Loucy (cell line): ENCODE data around the gene RCL1.
A peak's percentile ranks its signal among the peaks of the same experiment; 100 is the strongest.
"Not testable (repeated sequence)": the region's sequence is repeated elsewhere in the genome, so short reads cannot be mapped to it uniquely, and the experiment has no call there.

Experiments
- H2AFZ ChIP-seq: fragments of 200-600 bp; sonication (generic); 2 replicates; pipeline ENCODE4 v1.6.0; 2016; ENCODE audit warnings: antibody characterized with exemption, mild to moderate bottlenecking, low read length, moderate library complexity
- H3F3A ChIP-seq: fragments of 200-600 bp; 2 replicates; pipeline ENCODE4 v1.6.0; 2016; ENCODE audit warnings: antibody characterized with exemption, low read depth, mild to moderate bottlenecking
- H3K27me3 ChIP-seq: fragments of 200-600 bp; sonication (generic); 2 replicates; pipeline ENCODE4 v1.6.1; 2014; ENCODE audit warnings: low read length, mild to moderate bottlenecking; ENCODE audit not compliant: insufficient read depth, poor library complexity, severe bottlenecking
- H3K36me3 ChIP-seq: fragments of 200-600 bp; sonication (generic); 2 replicates; pipeline ENCODE4 v1.6.1; 2016; ENCODE audit warnings: low read length; ENCODE audit not compliant: insufficient read depth
- H3K4me1 ChIP-seq: fragments of 200-600 bp; sonication (generic); 2 replicates; pipeline ENCODE4 v1.5.1; 2014; ENCODE audit warnings: low read length, mild to moderate bottlenecking; ENCODE audit not compliant: insufficient read depth, poor library complexity, severe bottlenecking
- H3K4me2 ChIP-seq: fragments of 200-600 bp; sonication (generic); 2 replicates; pipeline ENCODE4 v1.6.0; 2014; ENCODE audit warnings: antibody characterized with exemption, low read length, low read depth, mild to moderate bottlenecking; ENCODE audit not compliant: poor library complexity, severe bottlenecking
- H3K4me3 ChIP-seq: fragments of 200-600 bp; sonication (generic); 2 replicates; pipeline ENCODE4 v1.5.1; 2014; ENCODE audit warnings: low read length, mild to moderate bottlenecking, mixed read lengths; ENCODE audit not compliant: poor library complexity, severe bottlenecking
- H3K79me2 ChIP-seq: fragments of 200-600 bp; sonication (generic); 2 replicates; pipeline ENCODE4 v1.6.1; 2014; ENCODE audit warnings: low read length; ENCODE audit not compliant: insufficient read depth
- H3K9ac ChIP-seq: fragments of 200-600 bp; sonication (generic); 2 replicates; pipeline ENCODE4 v1.6.0; 2014; ENCODE audit warnings: mild to moderate bottlenecking, low read depth, low read length, moderate library complexity; ENCODE audit not compliant: poor library complexity, severe bottlenecking
- H3K9me2 ChIP-seq: fragments of 200-600 bp; sonication (generic); replicated peaks from 2 replicates; pipeline ENCODE4 v1.6.1; 2016; ENCODE audit warnings: low read depth, low read length, mixed read lengths
- H3K9me3 ChIP-seq: fragments of 200-600 bp; sonication (generic); 2 replicates; pipeline ENCODE4 v1.6.1; 2014; ENCODE audit warnings: mild to moderate bottlenecking, antibody characterized with exemption, low read length, low read depth; ENCODE audit not compliant: insufficient read depth
- H4K20me1 ChIP-seq: fragments of 200-600 bp; sonication (generic); 2 replicates; pipeline ENCODE4 v1.6.0; 2014; ENCODE audit warnings: antibody characterized with exemption, low read length, mild to moderate bottlenecking; ENCODE audit not compliant: insufficient read depth, poor library complexity, severe bottlenecking
- CTCF ChIP-seq: fragments of 200-600 bp; sonication (generic); conservative IDR thresholded peaks from 2 replicates; pipeline ENCODE4 v1.5.1; 2014; ENCODE audit warnings: mild to moderate bottlenecking, antibody characterized with exemption, low read length
- EZH2phosphoT487 ChIP-seq: fragments of 200-600 bp; IDR thresholded peaks from 2 replicates; pipeline ENCODE4 v1.6.1; 2018; ENCODE audit warnings: antibody characterized with exemption, mild to moderate bottlenecking, moderate library complexity, borderline replicate concordance

Gene RCL1

GRCh38 chr9:4792054-4792571 is 631 bp upstream of the RCL1 start:
- peak overlapping the region; percentile 51 for H3K9ac ChIP-seq
- H3K9me3 ChIP-seq, result no peaks in the 10 kb centered on the region
- peak overlapping the region; percentile 82 for H3K4me2 ChIP-seq
- peak overlapping the region; percentile 97 for H2AFZ ChIP-seq
- TF ChIP-seq EZH2phosphoT487 (no peak), CTCF (no peak)
- H3K79me2 ChIP-seq, result peaks cover 38% of the 10 kb centered on the region
- no peaks in the 10 kb centered on the region for H3F3A ChIP-seq
- H3K36me3 ChIP-seq, result no peaks in the 10 kb centered on the region
- no peaks in the 10 kb centered on the region for H3K27me3 ChIP-seq
- peak overlapping the region; percentile 83 for H3K4me3 ChIP-seq
- peaks cover 15% of the 10 kb centered on the region for H3K4me1 ChIP-seq
- no peaks in the 10 kb centered on the region for H3K9me2 ChIP-seq
- H4K20me1 ChIP-seq, result peaks cover 23% of the 10 kb centered on the region

- Histone ChIP-seq H3K9me3 (no peaks in the 10 kb centered on the region), H3K9me2 (no peaks in the 10 kb centered on the region), H3K27me3 (no peaks in the 10 kb centered on the region), H3K9ac (peak overlapping the region; percentile 59), H2AFZ (peak overlapping the region; percentile 96), H3F3A (no peaks in the 10 kb centered on the region), H3K36me3 (no peaks in the 10 kb centered on the region), H4K20me1 (peaks cover 33% of the 10 kb centered on the region), H3K4me2 (peak overlapping the region; percentile 84), H3K79me2 (peaks cover 54% of the 10 kb centered on the region), H3K4me3 (peak overlapping the region; percentile 83), H3K4me1 (peaks cover 28% of the 10 kb centered on the region)
- TF ChIP-seq EZH2phosphoT487, result no peak
- no peak for TF ChIP-seq CTCF
Measured at GRCh38 chr9:4793459-4794395, 983 bp downstream of the RCL1 start.

GRCh38 chr9:4794691-4795090 is 1.9 kb downstream of the RCL1 start:
- Histone ChIP-seq H3K9me3 (no peaks in the 10 kb centered on the region), H3K79me2 (peaks cover 59% of the 10 kb centered on the region), H2AFZ (no peak overlapping the region), H3K9ac (peak overlapping the region; percentile 59), H3K36me3 (no peaks in the 10 kb centered on the region), H3K27me3 (no peaks in the 10 kb centered on the region), H4K20me1 (peaks cover 37% of the 10 kb centered on the region), H3F3A (no peaks in the 10 kb centered on the region), H3K4me3 (peak overlapping the region; percentile 83), H3K9me2 (no peaks in the 10 kb centered on the region), H3K4me2 (peak overlapping the region; percentile 84), H3K4me1 (peaks cover 28% of the 10 kb centered on the region)
- TF ChIP-seq EZH2phosphoT487 (no peak), CTCF (no peak)

GRCh38 chr9:4795108-4795507 is 2.4 kb downstream of the RCL1 start:
- not testable (repeated sequence) for H3K27me3 ChIP-seq, H3K9me2 ChIP-seq, H2AFZ ChIP-seq, H3K9ac ChIP-seq, H3K36me3 ChIP-seq, H3K9me3 ChIP-seq, H3F3A ChIP-seq
- Histone ChIP-seq H4K20me1 (peaks cover 37% of the 10 kb centered on the region), H3K4me1 (peaks cover 28% of the 10 kb centered on the region), H3K4me2 (peak overlapping the region; percentile 84), H3K79me2 (peaks cover 60% of the 10 kb centered on the region), H3K4me3 (peak overlapping the region; percentile 83)
